NCI-H526 (cell line): ENCODE data around the gene PELI3.
"Not testable (repeated sequence)": the region's sequence is repeated elsewhere in the genome, so short reads cannot be mapped to it uniquely, and the experiment has no call there.

Experiments
- DNase-seq, 2 experiments: peaks; one replicate each; lab custom pipeline; 2025; lab: John Stamatoyannopoulos, UW

The PELI3 gene

DNA sequence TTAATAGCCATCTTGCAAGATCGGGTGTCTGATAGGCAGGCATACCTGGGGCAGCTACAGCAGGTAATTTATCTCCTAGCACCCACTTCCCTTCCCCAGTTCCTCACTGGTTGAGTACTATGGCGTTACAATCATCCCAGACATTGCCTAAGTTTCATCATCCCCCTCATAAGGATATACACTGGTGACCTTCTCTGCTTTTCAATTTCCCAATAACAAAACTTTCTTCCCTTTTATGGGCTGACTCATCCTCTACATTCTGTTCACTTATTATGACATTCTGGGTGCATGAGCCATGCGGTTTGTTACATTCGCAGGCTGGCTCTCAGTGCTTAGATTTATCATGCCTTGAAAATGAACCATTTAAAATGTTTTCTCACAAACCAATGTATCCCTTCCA is 23.1 kb upstream of the PELI3 start:
- no peak for DNase-seq

DNA sequence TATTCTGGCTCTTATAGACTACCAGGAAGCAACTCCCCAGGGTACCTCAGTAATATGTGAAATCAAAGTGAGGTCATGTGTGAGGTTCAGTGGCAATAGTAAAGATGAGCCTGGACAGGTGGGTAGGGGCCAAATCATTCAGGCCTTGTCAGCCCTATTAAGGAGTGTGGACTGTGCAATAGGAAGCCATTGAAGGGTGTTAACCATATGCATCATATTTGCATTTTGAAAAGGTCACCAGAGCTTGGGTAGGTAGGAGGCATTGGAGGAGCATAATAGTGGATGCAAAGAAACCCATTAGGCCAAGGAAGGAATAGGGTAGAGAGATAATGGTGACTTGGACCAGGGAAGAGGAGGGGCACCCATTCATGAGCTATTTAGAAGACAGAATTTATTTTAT is 19.7 kb upstream of the PELI3 start:
- no peak for DNase-seq

DNA sequence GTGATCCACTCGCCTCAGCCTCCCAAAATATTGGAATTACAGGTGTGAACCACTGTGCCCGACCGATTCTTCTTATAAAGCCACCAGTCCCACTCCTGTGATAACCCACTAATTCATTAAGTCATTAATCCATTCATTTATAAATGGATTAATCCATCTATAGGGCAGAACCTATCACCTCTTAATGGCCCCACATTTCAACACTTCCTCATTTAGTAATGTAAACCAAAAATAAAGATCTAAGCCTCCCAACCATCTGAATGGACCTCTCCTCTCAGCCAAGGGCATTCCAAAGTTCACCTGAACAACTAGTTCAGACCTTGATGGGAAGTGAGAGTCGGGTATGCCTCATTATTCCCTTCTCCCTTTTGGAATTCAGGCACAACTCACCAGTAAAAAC is 18.2 kb upstream of the PELI3 start:
- no peak for DNase-seq

DNA sequence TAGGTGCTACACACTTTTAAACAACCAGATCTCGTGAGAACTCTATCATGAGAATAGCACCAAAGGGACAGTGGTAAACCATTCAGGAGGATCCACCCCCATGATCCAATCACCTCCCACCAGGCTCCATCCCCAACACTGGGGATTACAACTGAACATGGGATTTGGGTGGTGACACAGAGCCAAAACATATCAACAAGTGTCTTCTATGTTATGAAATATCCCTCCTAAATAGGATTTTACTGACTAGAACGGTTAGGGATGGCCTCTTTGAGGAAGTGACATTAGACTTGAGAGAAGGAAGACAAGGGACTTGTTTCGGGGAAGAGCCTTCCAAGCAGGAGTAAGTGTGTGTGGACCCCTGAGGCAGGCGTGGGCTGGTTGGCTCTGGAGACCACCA is 16.1 kb upstream of the PELI3 start:
- DNase-seq = no peak

DNA sequence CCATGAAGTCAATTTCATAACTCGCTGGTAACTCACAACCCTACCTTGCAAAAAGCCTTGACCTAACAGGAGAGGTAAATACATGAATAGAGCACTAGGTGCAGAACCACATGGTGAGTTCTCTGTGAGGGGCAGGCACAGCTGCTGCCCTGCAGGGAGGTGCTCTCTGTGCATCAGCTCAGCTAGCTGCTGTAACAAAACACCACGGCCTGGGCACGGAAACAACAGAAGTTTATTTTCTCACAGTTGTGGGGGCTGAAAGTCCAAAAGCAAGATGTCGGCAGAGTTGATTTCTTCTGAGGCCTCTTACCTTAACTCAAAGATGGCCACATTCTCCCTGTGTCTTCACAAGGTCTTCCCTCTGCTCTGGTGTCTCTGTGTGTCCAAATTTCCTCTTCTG is 15.0 kb upstream of the PELI3 start:
- DNase-seq = no peak

DNA sequence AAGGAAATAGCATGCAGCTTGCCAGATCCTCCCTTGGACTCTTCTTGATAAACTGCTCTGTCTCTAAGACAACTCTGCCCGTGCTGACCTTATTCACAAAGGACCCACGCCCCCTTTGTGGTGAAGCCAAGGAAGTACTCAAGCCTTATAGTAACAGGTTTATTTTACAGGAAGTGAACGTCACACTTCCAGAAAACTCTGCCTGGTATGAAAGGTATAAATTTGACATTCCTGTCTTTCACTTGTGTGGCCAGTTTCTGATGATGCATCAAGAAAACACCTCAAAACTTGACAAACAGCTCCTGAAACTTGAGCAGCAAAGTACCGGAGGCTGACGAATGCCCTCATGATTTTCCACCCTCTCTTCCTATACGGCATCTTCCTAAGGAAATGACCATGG is 12.5 kb upstream of the PELI3 start:
- DNase-seq = no peak

DNA sequence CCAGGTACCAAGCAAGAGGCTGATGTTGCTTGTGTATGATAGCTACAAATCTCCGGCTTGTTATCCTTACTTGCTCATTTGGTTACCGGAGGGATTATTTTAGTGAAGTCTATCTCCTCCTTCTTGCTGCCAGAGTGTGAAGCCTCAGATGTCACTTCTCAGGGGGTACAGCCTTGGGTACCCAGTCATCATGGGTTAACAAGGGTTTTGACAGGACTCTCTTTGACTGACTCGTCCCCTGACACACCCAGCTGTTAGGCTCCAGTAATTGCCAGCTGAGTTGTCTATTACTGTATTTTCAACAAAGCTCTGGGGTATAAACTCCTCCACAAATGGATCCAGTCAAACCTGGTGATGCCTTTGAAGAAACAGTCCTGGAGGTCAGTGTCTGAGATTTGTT is 11.9 kb upstream of the PELI3 start:
- DNase-seq = no peak

DNA sequence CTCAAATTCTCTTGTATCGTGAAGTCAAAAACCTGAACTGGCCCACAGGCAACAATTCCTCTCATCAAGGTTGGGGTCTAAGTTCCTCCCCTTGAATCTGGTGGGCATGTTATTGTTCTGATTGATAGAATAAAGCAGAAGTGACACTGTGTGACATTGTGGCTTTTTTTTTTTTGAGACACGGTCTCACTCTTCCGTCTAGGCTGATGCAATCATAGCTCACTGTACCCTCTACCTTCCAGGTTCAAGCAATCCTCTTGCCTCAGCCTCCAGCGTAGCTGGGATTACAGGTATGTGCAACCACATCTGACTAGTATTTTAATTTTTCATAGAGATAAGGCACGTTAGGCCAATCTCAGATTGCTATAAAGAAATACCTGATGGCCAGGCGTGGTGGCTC is 8.9 kb upstream of the PELI3 start:
- DNase-seq = no peak

DNA sequence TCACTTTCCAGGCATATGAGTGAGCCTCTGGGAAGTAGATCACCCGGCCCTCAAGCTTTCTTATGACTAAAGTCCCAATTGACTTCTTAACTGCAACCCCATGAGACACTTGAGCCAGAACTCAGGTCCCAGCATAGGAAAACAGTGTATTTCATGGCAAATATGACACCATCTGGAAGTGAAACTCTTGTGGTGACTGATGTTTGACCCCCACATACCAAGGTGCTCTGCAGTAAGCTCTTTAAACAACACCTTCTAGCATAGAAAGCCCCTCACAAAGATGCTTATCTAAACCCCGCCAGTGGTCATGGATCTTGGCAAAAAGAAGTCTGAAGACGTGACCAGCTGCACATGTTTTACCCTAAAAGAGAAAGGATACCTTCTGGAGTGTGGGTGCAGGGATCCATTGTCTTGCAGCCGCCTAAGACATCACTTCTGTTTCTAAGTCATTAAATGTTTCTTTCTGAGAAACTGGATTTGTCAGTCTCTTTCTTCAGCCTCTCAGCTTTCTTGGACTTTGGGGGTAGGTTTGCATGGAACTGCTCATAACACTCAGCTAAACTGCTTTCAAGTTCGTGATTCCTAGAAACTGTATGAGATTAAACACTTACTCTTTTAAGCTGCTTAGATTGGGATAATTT is 7.4 kb upstream of the PELI3 start:
- DNase-seq = no peak

DNA sequence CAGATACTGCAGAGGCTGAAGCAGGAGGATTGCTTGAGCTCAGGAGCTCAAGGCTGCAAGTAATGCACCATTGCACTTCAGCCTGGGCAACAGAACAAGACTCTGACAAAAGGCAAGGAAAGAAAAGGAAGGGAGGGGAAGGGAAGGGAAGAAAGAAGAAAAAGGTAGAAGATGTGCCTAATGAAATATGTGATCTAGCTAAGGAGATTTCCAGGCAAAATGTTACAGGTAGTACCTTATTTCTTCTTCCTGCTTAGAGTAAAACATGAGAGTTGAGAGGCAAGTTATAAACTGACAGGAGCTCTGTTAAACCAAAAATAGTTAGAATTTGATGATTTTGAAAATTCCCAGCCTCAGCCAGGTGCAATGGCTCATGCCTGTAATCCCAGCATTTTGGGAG is 4.7 kb upstream of the PELI3 start:
- DNase-seq = no peak

DNA sequence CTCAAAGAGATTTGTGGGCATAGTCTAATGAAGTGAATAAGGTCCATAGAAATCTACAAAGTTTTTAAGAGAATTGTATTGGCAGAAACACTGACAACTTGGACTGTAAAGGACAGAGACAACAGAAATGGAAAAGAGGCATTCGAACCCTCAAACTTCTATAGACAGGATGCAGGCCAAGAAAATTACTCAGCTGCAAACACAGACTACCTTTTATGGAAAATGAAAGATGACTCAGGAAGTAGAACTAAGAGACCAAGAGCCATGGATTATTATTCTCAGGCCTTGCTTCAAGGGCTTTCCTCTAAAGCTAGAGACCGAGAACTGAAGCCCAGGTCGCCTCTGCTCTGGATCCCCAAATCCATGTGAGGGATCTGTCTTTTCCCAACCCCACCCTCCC is 3.8 kb upstream of the PELI3 start:
- DNase-seq = no peak

DNA sequence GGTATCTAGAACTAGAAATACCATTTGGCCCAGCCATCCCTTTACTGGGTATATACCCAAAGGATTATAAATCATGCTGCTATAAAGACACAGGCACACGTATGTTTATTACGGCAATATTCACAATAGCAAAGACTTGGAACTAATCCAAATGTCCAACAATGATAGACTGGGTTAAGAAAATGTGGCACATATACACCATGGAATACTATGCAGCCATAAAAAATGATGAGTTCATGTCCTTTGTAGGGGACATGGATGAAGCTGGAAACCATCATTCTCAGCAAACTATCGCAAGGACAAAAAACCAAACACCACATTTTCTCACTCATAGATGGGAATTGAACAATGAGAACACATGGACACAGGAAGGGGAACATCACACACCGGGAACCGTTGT is 2.6 kb upstream of the PELI3 start:
- not testable (repeated sequence) for DNase-seq

DNA sequence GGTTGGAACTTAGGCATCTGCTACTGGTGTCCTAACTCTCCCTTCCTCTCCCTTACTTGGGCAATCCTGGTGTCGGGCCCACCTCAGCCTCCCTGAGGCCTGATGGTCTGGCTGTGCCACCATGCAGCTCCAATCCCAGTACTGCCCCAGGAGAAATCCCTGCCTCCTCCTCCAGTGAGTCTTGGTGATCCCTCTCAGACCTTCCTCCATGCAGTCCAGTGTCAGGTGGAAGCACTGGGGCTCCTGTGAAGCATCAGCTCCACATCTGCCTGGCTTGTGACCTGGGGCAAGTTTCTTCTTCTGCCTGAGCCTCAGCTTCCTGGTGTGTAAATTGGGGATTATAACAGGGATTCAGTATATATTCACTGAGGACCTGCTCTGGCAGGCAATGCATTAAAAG is 1.8 kb upstream of the PELI3 start:
- no peak for DNase-seq

DNA sequence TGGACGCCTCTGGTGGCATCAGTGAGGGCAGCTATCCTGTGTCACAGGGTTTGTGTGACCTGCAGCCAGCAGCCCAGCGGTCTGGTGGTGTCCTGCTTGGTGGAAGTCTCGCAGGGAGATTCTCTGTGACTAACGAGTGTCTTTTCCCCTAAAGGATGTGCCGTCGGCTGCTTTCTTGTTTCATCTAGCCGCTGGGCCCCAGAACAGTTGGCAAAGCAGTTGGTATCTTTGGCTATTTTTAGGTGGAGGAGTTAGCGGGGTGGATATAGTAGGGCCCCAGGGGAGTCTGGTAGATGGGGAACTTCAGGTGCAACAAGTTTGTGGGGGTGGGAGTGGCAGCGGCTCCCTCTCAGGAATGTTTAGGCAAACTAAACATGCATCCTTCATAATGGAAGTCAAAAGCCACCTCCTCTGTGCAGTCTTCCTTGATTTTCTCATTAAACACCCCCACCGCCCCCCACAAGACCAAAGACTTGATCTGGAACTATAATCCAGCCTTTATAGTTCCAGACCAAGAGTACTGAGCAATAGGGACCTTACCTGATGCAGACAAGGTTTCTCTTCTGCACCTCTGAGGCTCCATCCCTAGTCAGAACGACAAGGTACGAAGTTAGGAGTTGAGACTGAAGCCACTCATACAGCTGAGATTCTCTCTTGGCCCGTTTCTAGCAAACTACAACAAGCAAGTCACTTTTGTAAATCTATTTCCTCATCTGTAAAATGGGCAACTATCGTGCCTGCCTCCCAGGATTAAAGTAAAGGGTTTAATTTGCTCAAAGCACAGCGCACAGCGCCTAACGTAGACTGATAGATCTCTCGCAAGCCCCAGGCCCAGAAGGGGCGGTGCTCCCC is 1.1 kb upstream of the PELI3 start:
- DNase-seq = no peak

DNA sequence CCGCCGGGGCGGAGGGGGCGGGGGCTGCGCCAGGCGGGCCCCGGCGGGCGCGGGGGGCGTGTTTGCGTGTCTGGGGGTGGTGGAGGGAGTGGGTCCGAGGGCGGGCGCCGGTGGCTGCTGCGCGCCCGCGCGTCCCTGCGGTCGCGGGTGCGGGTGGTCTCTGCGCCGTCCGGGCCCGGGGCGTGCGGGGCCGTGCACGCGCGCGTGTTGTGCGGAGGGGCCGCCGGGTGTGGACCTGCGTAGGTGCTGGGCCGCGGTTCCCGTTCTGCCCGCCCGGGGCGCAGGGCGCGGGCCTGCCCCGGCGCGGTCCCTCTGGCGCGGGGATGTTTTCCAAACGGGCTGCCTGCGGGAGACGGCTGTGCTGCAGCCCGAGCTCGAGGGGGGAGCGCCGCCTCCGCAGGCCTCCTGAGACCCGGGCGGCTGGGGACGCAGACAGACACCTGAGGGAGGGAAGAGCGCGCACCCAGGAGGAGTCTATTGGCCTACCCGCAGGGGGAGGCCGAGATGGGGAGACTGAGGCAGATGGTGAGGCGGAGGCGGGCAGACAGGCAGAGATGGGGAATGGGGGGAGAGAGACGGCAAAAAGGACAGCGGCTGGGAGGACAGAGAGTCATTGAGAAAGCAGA is 442 bp downstream of the PELI3 start:
- DNase-seq = peak in 1 of 2 experiments; percentile 80

DNA sequence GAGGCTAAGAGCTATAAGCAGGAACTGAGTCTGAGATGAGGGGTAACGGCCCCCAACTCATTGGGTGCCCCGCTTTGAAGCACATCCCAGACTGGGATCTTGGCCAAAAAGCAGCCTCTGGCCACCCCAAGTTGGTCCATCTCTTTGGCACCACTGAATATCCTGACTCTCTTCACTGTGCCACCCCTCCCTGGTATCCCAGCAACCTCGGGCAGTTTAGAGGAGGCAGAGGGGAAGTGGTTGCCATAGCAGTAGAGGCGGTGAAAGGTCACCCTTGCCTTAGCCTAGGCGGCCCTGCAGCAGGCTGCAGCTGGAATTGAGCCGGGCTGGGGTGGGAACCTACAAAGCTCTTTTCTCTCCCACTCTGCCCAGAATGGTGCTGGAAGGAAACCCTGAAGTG is 1.1 kb downstream of the PELI3 start:
- DNase-seq = peak; percentile 22 to 52

DNA sequence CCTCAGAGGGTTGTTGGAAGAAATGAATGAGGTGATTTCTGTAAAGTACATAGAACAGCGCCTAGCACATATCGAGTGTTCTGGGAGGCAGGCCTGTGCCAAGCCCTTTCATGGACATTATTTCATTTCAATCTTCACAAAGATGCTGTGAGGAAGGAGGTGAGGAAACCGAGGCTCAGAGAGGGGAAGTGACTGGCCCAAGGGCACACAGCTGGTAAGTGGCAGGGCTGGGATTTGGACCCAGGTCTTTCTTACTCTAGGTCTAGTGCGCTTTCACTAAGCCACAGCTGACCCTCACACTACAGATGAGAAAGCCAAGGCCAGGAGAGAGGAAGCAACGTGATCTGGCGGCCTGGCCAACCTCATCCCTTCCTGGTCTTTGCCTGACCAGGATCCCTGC is 2.0 kb downstream of the PELI3 start:
- DNase-seq = no peak

DNA sequence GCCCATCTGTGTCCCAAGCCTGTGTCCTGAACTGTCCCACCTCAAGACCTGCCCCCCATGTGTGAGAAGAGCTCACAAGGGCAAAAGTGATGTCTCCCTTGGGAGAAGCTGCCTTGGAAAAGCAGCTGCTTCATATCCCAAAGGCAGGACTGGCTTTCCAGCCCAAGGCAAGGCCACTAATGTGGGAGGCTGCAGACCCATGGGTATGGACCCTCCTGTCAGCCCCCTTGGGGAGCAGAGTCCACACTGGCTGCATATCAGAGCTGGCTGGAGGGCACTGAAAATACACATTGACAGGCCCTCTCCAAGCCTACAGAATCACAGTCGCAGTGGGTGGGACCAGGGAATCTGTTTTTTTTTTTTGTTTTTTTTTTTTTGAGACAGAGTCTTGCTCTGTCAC is 2.7 kb downstream of the PELI3 start:
- DNase-seq = no peak

DNA sequence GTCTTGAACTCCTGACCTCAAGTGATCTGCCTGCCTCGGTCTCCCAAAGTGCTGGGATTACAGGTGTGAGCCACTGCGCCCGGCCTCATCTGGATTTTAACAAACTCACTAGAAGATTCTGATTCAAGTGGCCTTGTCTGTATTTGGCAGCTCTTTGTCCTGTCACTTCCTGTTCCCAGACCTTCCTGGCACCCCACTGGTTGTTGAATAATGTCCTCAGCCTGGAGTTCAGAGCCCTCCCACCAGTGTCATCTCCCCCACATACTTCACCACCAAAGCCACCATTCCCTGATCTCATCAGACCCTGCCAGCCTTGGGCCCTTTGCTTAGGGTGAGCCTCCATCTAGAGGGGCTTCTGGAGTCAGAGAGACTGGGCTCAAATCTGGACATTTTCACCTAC is 3.3 kb downstream of the PELI3 start:
- no peak for DNase-seq

DNA sequence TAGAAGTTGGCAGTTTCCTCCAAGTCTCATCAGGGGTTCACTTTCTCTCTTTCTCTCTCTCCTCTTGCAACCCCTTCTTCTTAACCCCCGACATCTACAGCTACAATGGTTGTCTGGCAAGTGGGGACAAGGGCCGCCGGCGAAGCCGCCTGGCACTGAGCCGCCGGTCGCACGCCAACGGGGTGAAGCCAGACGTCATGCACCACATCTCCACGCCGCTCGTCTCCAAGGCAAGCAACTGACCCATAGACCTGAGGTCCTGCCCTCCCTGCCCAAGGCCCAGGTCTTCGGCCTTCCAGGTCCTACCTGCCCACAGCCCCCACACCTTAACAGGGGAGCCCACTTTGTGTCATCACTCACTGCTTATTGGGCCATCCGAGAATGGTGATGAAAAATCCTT is 4.4 kb downstream of the PELI3 start:
- no peak for DNase-seq

DNA sequence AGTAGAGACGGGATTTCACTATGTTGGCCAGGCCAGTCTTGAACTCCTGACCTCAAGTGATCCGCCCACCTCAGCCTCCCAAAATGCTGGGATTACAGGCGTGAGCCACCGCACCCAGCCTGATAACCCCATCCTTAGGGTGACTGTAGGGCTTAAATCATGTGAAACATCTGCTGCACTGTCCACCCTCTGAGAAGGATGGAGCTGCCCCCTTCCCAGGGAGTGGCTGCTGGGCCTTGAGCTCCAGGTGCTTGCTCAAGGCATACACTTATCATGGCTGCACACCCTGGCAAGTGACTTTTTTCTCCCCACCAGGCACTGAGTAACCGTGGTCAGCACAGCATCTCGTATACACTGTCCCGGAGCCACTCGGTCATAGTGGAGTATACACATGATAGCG is 5.3 kb downstream of the PELI3 start:
- no peak for DNase-seq

DNA sequence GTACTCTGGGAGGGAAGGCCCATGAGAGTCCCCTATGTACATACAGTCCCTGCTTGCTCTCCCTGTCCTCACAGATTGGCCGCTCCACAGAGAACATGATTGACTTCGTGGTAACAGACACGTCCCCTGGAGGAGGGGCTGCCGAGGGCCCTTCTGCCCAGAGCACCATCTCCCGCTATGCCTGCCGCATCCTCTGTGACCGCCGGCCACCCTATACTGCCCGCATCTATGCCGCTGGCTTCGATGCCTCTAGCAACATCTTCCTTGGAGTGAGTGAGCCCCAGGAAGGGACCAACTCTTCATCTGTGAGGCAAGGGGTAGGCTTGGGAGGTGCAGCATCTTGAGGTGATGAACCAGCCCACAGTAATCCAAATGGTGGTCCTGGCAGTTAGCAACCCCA is 6.5 kb downstream of the PELI3 start:
- DNase-seq = no peak
